Type B pancreatic cell (in vitro differentiated cells): ENCODE results near the gene TENT5C. TPM values are rescaled to one million over a fixed set of nuclear protein-coding genes. Genes with fewer than 3 reads are reported as not detected.

ENCODE experiments used
- DNase-seq: peaks from one replicate; pipeline ENCODE4 v3.0.0; 2021; ENCODE audit warnings: mixed read lengths; ENCODE audit not compliant: unreplicated experiment; ENCODE audit errors: extremely low spot score
- H3K27ac Mint-ChIP-seq: 2 replicates; pipeline ENCODE4 v1.8.0; 2021; ENCODE audit warnings: mild to moderate bottlenecking, mixed read lengths
- H3K27me3 Mint-ChIP-seq: 2 replicates; pipeline ENCODE4 v1.8.0; 2021; ENCODE audit warnings: mixed read lengths
- H3K36me3 Mint-ChIP-seq: 2 replicates; pipeline ENCODE4 v1.8.0; 2021; ENCODE audit warnings: mixed read lengths
- H3K4me1 Mint-ChIP-seq: one replicate; pipeline ENCODE4 v1.8.0; 2021; ENCODE audit warnings: mixed read lengths; ENCODE audit not compliant: unreplicated experiment
- H3K4me3 Mint-ChIP-seq: 2 replicates; pipeline ENCODE4 v1.8.0; 2021; ENCODE audit warnings: mild to moderate bottlenecking, mixed read lengths
- H3K9me3 Mint-ChIP-seq: 2 replicates; pipeline ENCODE4 v1.8.0; 2021; ENCODE audit warnings: mixed read lengths
- CTCF ChIP-seq: fragments of 200-600 bp; sonication (generic); conservative IDR thresholded peaks from 2 replicates; pipeline ENCODE4 v1.5.0; 2021; ENCODE audit warnings: antibody characterized with exemption, mild to moderate bottlenecking
- total RNA-seq: library from RNA; stranded (reverse); gene quantifications from 2 replicates; pipeline ENCODE4 v1.2.1, GENCODE V29; 2021; ENCODE audit warnings: low replicate concordance

Gene TENT5C
- total RNA-seq, 1 donor from 2014 or later: 13.8 TPM

- Mint-ChIP-seq H3K27me3 (no peaks in the 10 kb centered on the region), H3K4me3 (no peak overlapping the region), H3K27ac (no peak overlapping the region), H3K9me3 (no peaks in the 10 kb centered on the region), H3K36me3 (no peaks in the 10 kb centered on the region), H3K4me1 (no peaks in the 10 kb centered on the region)
- no peak for TF ChIP-seq CTCF
- DNase-seq: no peak
These were observed 39.0 kb downstream of the TENT5C start for GRCh38 chr1:117644696-117645311.

- TF ChIP-seq CTCF: no peak
- no peaks in the 10 kb centered on the region for H3K9me3 Mint-ChIP-seq
- H3K27me3 Mint-ChIP-seq: no peaks in the 10 kb centered on the region
- no peaks in the 10 kb centered on the region for H3K36me3 Mint-ChIP-seq
- DNase-seq: no peak
- no peak overlapping the region for H3K4me3 Mint-ChIP-seq
- no peaks in the 10 kb centered on the region for H3K4me1 Mint-ChIP-seq
- no peak overlapping the region for H3K27ac Mint-ChIP-seq
These were observed 39.5 kb downstream of the TENT5C start for GRCh38 chr1:117645343-117645742.

GRCh38 chr1:117646007-117646811 lies 40.4 kb downstream of the TENT5C start:
- no peaks in the 10 kb centered on the region for H3K9me3 Mint-ChIP-seq
- H3K4me3 Mint-ChIP-seq: no peak overlapping the region
- H3K36me3 Mint-ChIP-seq: no peaks in the 10 kb centered on the region
- DNase-seq: no peak
- no peak for TF ChIP-seq CTCF
- H3K4me1 Mint-ChIP-seq: no peaks in the 10 kb centered on the region
- H3K27me3 Mint-ChIP-seq: no peaks in the 10 kb centered on the region
- no peak overlapping the region for H3K27ac Mint-ChIP-seq

GRCh38 chr1:117646956-117647355 lies 41.1 kb downstream of the TENT5C start:
- Mint-ChIP-seq H3K4me3 (no peak overlapping the region), H3K36me3 (no peaks in the 10 kb centered on the region), H3K9me3 (no peaks in the 10 kb centered on the region), H3K27me3 (no peaks in the 10 kb centered on the region), H3K4me1 (no peaks in the 10 kb centered on the region), H3K27ac (no peak overlapping the region)
- no peak for DNase-seq
- TF ChIP-seq CTCF: no peak

- TF ChIP-seq CTCF: no peak
- Mint-ChIP-seq H3K27me3 (peaks cover 3% of the 10 kb centered on the region), H3K4me1 (no peaks in the 10 kb centered on the region), H3K4me3 (no peak overlapping the region), H3K36me3 (no peaks in the 10 kb centered on the region), H3K9me3 (no peaks in the 10 kb centered on the region), H3K27ac (no peak overlapping the region)
- no peak for DNase-seq
These were observed 42.2 kb downstream of the TENT5C start for GRCh38 chr1:117648015-117648414.
